MCF 10A (cell line): ENCODE measurements around the gene LAP3. TPM values are rescaled to one million over a fixed set of nuclear protein-coding genes. Genes with fewer than 3 reads are reported as not detected.
"Not testable (repeated sequence)": the region's sequence is repeated elsewhere in the genome, so short reads cannot be mapped to it uniquely, and the experiment has no call there.

Experiments used
- BruUV-seq: library from RNA; stranded (reverse); fragments of 400-500 nt; replicated peaks from 2 replicates; lab custom pipeline; 2021; lab: Mats Ljungman, UMichigan
- CTCF ChIA-PET: fragments of 300-600 bp; sonication (Branson Sonifier 250); formaldehyde crosslinking; extraction: SDS; loops from one replicate; lab custom pipeline; 2021; ENCODE audit warnings: antibody characterized with exemption, inconsistent platforms; lab: Yijun Ruan, JAX
- POLR2A ChIA-PET: fragments of 300-600, 350-650 bp; sonication (Branson Sonifier 250); formaldehyde crosslinking; extraction: SDS; loops from one replicate; lab custom pipeline; 2020; ENCODE audit warnings: antibody characterized with exemption, inconsistent platforms; lab: Yijun Ruan, JAX
- DNase-seq: peaks from one replicate; pipeline ENCODE4 v3.0.0-alpha.2; 2018; ENCODE audit not compliant: unreplicated experiment
- H3K27ac Mint-ChIP-seq: one replicate; pipeline ENCODE4 v1.8.0; 2022; ENCODE audit warnings: mild to moderate bottlenecking, low read depth, mixed read lengths; ENCODE audit not compliant: unreplicated experiment
- H3K27me3 Mint-ChIP-seq: one replicate; pipeline ENCODE4 v1.8.0; 2022; ENCODE audit warnings: mixed read lengths; ENCODE audit not compliant: insufficient read depth, unreplicated experiment
- H3K36me3 Mint-ChIP-seq: one replicate; pipeline ENCODE4 v1.8.0; 2022; ENCODE audit warnings: mild to moderate bottlenecking, moderate library complexity, mixed read lengths; ENCODE audit not compliant: insufficient read depth, unreplicated experiment
- H3K4me1 Mint-ChIP-seq: one replicate; pipeline ENCODE4 v1.8.0; 2022; ENCODE audit warnings: mixed read lengths; ENCODE audit not compliant: insufficient read depth, unreplicated experiment
- H3K4me3 Mint-ChIP-seq: one replicate; pipeline ENCODE4 v1.8.0; 2022; ENCODE audit warnings: mild to moderate bottlenecking, moderate library complexity, mixed read lengths; ENCODE audit not compliant: unreplicated experiment
- H3K9me3 Mint-ChIP-seq: one replicate; pipeline ENCODE4 v1.8.0; 2022; ENCODE audit warnings: mixed read lengths; ENCODE audit not compliant: unreplicated experiment
- CTCF ChIP-seq: fragments of 200-600 bp; IDR thresholded peaks from one replicate; pipeline ENCODE4 v1.8.0; 2022; ENCODE audit warnings: antibody characterized with exemption, mild to moderate bottlenecking; ENCODE audit not compliant: unreplicated experiment
- intact Hi-C: fragments of 100-400 bp; cut with micrococcal nuclease; formaldehyde crosslinking; loops from 2 replicates; pipeline ENCODE4 v1.14.1; 2022
- total RNA-seq: library from RNA; stranded (reverse); gene quantifications from 2 replicates; pipeline ENCODE4 v1.2.3, GENCODE V29; 2022

Gene LAP3
- total RNA-seq, 1 experiment from 2014 or later = 45.0 TPM

GRCh38 chr4:17567271-17567670 is 9.7 kb upstream of the LAP3 start:
- DNase-seq = no peak
- ChIA-PET POLR2A (interaction anchor here (0.6 kb wide), 1 partner anchor 11 kb away, joined by 3 read pairs; no protein-coding TSS in a partner anchor), CTCF (interaction anchor here (0.6 to 2.2 kb wide), 2 partner anchors 19 to 690 kb away, joined by 3 to 6 read pairs; no protein-coding TSS in a partner anchor)
- H3K27ac Mint-ChIP-seq = no peak overlapping the region
- H3K4me3 Mint-ChIP-seq = no peak overlapping the region
- BruUV-seq = no TSS peak
- H3K27me3 Mint-ChIP-seq = no peaks in the 10 kb centered on the region
- TF ChIP-seq CTCF = no peak
- no peaks in the 10 kb centered on the region for H3K4me1 Mint-ChIP-seq
- intact Hi-C loops = no loop called here
- no peaks in the 10 kb centered on the region for H3K9me3 Mint-ChIP-seq
- H3K36me3 Mint-ChIP-seq = no peaks in the 10 kb centered on the region

GRCh38 chr4:17574206-17574605 is 2.8 kb upstream of the LAP3 start:
- intact Hi-C loops = no loop called here
- Mint-ChIP-seq H3K9me3 (no peaks in the 10 kb centered on the region), H3K36me3 (no peaks in the 10 kb centered on the region), H3K27ac (no peak overlapping the region), H3K4me3 (no peak overlapping the region), H3K4me1 (peaks cover 12% of the 10 kb centered on the region), H3K27me3 (no peaks in the 10 kb centered on the region)
- DNase-seq = no peak
- no peak for TF ChIP-seq CTCF
- CTCF ChIA-PET = interaction anchor here (0.6 to 2.0 kb wide), 3 partner anchors 25 to 234 kb away, joined by 3 to 5 read pairs (median 3); no protein-coding TSS in a partner anchor
- POLR2A ChIA-PET = no interaction called here
- BruUV-seq = no TSS peak

GRCh38 chr4:17575177-17575576 is 1.8 kb upstream of the LAP3 start:
- CTCF ChIA-PET = interaction anchor here (0.5 to 2.0 kb wide), 5 partner anchors 26 to 1265 kb away, joined by 3 to 5 read pairs (median 3); no protein-coding TSS in a partner anchor
- H3K9me3 Mint-ChIP-seq, H3K36me3 Mint-ChIP-seq, H3K4me3 Mint-ChIP-seq, BruUV-seq, DNase-seq, H3K27me3 Mint-ChIP-seq, H3K27ac Mint-ChIP-seq, POLR2A ChIA-PET: not testable (repeated sequence)
- intact Hi-C loops = loop anchor here (5.0 kb wide), 1 partner anchor 37 kb away; the partner anchor contains the start of gene MED28
- H3K4me1 Mint-ChIP-seq = peaks cover 12% of the 10 kb centered on the region

GRCh38 chr4:17577665-17578481 is 875 bp downstream of the LAP3 start:
- peak; percentile 33 for DNase-seq
- BruUV-seq = TSS peak; percentile 63
- peaks cover 24% of the 10 kb centered on the region for H3K36me3 Mint-ChIP-seq
- TF ChIP-seq CTCF = no peak
- H3K9me3 Mint-ChIP-seq = no peaks in the 10 kb centered on the region
- POLR2A ChIA-PET = interaction anchor here (0.9 to 4.1 kb wide), 10 partner anchors 10 to 261 kb away, joined by 3 to 33 read pairs (median 4); partner anchors contain the start of genes CLRN2, DCAF16, MED28 and NCAPG
- peak overlapping the region; percentile 94 for H3K27ac Mint-ChIP-seq
- CTCF ChIA-PET = interaction anchor here (0.7 to 1.7 kb wide), 7 partner anchors 29 to 953 kb away, joined by 3 to 8 read pairs (median 3); partner anchors contain the start of gene MED28
- intact Hi-C loops = loop anchor here (1.0 to 5.0 kb wide), 2 partner anchors 29 to 34 kb away; partner anchors contain the start of gene MED28
- H3K27me3 Mint-ChIP-seq = no peaks in the 10 kb centered on the region
- H3K4me3 Mint-ChIP-seq = peak overlapping the region; percentile 91
- peaks cover 12% of the 10 kb centered on the region for H3K4me1 Mint-ChIP-seq
